ENCODE data around the gene PEX11B.

DNA sequence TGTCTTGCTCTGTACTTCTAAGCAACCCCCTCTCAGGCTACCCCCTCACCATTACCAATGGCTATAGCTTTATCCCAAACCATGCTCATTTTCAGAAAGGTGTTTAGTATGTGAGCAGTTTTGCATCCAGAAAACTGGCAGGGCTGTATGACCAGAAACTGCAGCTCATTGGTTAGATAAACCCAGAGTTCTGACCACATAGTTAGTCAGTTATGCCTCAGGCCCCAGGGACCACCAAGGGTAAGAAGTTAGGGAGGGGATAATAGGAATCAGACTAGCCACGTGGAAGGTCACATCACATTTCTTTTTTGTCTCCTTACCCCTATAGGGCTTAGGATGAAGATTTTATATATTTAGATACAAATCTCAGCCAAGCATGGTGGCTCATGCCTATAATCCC lies 9.9 kb downstream of the PEX11B start:
- TF ChIP-seq, protein P1, sequence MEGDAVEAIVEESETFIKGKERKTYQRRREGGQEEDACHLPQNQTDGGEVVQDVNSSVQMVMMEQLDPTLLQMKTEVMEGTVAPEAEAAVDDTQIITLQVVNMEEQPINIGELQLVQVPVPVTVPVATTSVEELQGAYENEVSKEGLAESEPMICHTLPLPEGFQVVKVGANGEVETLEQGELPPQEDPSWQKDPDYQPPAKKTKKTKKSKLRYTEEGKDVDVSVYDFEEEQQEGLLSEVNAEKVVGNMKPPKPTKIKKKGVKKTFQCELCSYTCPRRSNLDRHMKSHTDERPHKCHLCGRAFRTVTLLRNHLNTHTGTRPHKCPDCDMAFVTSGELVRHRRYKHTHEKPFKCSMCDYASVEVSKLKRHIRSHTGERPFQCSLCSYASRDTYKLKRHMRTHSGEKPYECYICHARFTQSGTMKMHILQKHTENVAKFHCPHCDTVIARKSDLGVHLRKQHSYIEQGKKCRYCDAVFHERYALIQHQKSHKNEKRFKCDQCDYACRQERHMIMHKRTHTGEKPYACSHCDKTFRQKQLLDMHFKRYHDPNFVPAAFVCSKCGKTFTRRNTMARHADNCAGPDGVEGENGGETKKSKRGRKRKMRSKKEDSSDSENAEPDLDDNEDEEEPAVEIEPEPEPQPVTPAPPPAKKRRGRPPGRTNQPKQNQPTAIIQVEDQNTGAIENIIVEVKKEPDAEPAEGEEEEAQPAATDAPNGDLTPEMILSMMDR (IDR thresholded peaks at IDR 0.05), result no peak
- no peak for TF ChIP-seq POLR2A (IDR thresholded peaks at IDR 0.05)

Measured in right lobe of liver (tissue), 4 donors.